ENCODE data around the gene PIGM.
A peak's percentile ranks its signal among the peaks of the same experiment; 100 is the strongest.

The PIGM gene

GRCh38 chr1:160022330-160023310 lies 9.2 kb downstream of the PIGM start:
- no peak for DNase-seq (ENCODE audit: low read depth in 2 of 2)

DNA sequence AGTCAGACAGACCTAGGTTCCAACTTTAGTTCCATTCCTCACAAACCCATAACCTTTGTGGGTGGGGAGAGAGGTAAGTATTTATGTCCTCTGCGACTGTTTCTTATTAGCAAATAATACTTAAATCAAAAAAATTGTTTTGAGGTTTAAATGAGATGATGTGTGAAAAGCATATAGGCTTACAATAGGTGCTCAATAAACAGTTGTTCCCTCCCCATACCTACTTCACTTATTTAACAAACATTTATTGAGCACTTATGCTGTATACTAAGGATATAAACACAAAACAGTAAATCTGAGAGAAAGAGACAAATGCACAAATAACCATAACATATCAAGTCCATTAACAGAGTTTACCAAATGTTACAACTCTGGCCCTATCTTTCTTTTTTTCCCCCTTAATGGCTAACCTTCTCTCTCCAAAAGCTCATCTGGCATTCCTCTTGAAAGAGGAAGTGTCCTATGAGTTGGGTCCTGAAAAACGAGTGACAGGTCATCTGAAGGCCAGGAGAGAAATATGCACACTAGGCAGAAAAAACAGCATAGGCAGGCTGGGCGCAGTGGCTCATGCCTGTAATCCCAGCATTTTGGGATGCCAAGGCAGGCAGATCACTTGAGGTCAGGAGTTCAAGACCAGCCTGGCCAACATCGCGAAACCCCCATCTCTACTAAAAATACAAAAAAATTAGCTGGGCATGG lies 10.3 kb downstream of the PIGM start:
- no peak for DNase-seq (ENCODE audit: low read depth in 2 of 2)

DNA sequence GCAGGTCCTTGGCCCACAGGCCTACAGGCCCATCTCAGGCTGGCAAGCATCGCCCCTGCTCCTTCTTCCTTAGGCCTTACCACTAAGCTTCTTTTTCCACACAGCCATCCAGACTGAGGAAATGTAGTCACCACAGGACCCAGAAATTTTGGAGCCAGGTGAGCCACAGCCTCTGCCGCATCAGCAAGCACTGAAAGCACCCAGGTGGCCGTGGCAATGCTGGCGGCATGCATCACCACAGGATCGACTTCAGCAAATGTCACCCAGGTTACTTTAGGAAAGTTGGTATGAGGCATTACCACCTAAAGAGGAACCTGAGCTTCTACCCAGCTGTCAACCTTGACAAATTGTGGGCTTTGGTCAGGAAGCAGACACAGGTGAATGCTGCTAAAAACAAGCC lies 11.6 kb downstream of the PIGM start:
- no peak for DNase-seq (ENCODE audit: low read depth in 2 of 2)

GRCh38 chr1:160018900-160019299 lies 12.9 kb downstream of the PIGM start:
- no peak for DNase-seq (ENCODE audit: low read depth in 2 of 2)

GRCh38 chr1:160018347-160018746 lies 13.4 kb downstream of the PIGM start:
- DNase-seq (ENCODE audit: low read depth in 2 of 2) = no peak

DNA sequence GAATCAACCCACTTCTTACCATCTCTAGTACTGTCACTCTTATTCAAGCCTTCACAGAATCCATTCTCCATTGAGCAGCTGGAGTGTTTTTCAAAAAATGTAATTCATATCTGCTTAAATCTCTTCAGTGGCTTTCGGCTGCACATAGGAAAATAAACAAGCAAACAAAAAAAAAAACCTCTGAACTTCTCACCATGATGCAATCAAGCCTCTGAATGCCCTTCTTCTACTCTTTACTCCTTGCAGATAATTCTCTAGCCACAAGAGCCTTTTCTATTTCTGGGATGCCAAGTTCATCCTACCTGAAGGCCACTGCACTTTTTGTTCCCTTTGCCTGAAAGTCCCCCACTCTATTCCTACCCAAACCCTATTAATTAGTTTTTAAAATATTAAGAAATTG lies 14.2 kb downstream of the PIGM start:
- no peak for DNase-seq (ENCODE audit: low read depth in 2 of 2)

DNA sequence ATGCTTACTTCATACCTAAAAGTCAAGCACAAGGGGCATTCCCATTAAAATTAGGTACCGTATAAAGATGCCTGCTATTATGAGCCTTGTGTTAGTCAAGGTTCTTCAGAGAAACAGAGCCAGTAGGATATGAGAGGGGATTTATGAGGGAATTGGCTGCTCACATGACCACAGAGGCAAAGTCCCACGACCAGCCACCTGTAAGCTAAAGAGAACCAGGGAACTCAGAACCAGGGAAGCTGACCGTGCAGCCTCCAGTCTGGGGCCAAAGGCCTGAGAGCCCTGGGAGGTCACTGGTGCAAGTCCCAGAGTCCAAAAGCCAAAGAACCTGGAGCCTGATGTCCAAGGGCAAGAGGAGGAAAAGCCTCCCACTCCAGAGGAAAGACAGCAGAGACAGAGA lies 20.0 kb downstream of the PIGM start:
- no peak for DNase-seq (ENCODE audit: low read depth in 2 of 2)

GRCh38 chr1:160009801-160010200 lies 22.0 kb downstream of the PIGM start:
- no peak for DNase-seq (ENCODE audit: low read depth in 2 of 2)

GRCh38 chr1:160009081-160009480 lies 22.7 kb downstream of the PIGM start:
- DNase-seq (ENCODE audit: low read depth in 2 of 2) = no peak

DNA sequence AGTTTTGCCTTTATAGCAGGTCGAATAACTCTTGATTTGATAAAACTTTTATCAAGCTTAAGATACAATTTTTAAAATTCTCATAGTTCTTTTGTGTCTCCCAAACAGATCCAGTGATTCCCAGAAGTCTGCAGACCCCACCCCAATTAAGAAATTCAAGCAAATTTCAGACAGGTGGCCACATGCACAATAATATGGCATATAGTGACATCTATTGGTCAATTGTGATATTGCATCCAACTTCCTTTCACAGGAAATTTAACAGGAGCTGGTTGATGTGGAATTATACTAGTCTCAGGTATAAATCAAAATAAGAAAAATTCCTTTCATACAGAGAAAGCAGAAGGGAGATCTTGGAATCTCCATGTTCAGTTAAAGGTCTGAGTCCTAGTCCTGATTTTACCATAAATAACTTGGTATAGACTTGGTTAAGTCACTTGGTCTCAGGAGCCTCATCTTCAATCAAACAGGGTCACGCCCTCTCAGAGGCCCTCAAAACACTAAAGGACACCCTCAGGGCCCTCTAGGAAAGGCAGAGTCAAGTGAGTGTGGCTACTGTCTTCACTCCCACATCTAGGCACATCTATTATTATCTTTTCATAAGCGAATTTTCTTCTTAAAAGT lies 24.1 kb downstream of the PIGM start:
- no peak for DNase-seq (ENCODE audit: low read depth in 2 of 2)

DNA sequence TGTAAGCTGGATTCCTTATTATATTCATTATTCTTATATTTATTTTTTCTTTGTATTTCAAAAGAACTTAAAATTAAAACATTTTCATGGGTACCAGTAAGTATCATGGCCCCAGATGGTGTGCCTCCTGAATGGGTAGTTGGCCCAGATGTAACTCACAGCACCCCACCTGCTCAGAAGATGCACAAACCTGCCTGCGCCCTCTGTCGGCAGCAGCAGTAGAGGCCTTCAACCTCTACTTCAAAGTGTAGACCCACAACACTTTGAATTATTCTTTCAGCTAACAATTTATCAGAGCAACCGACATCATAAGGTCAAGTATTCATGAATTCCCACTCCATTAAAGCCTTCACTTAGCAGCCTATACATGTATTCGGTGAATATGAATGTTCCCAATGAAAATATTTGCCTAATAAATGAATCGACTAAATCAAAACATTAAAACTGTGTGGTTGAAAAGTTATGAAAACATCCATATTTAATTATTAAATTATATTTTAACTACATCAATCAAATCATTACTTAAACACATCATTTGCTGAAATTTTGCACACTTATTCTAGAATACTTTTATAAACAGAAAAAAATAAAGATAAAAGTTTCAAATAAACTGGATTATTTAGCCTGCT lies 25.4 kb downstream of the PIGM start:
- DNase-seq (ENCODE audit: low read depth in 2 of 2) = peak; percentile 26 to 57

DNA sequence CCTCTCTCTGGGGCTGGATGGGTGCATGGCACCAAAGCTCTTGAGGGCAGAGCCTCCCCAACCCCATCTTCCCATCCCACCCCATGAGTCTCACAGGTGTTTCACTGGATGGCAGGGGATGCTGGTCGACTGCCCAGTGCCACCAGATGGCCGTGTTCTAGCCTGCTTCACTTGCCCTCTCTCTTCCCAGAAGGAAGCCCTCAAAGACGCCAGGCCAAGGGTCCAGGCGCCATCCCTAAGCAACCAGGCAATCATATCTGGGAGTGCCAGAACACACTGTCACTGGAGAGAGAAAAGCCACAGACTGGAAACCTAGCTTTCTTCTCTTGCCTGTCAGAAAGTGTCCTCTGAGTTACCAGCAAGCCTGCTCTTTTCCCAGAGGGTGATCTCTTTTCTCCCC lies 26.7 kb downstream of the PIGM start:
- DNase-seq (ENCODE audit: low read depth in 2 of 2) = no peak

DNA sequence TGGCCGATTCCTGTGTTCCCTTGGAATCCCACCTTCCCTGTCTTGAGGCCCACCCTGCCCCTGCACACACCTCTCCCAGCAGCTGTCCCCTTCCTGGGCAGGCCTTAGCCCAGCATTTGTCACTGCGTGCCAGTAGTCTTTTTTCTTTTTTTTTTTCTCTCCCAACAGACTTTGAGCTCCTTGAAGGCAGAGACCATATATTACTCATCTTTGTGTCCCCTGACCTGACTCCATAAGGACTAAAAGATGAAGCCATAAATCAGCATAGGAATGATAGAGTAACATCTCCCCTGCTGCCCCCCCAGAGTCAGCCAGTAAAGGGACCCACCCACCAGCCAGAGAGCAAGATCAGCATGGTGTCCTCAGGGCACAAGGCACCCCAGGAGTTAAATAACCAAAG lies 27.4 kb downstream of the PIGM start:
- DNase-seq (ENCODE audit: low read depth in 2 of 2) = no peak

DNA sequence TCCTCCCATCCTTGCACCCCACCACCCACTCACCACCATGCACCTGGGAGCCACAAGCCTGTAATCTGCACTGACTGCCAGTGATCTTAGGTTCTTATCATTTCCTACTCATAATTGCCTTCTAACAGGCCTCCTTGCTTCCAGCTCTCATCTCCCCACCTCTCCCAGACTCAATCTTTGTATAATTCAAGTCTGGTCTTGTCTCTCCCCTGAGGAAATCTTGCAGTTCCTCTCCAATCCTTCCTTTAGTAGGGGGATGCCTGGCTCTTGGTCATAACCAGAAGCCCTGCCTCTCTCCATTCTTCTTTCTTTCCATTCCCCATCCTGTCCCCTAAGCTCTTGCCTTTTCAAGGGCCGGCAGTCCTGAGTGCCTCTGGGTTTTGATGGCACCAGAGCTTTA lies 27.8 kb downstream of the PIGM start:
- no peak for DNase-seq (ENCODE audit: low read depth in 2 of 2)

GRCh38 chr1:160001440-160001839 lies 30.4 kb downstream of the PIGM start:
- no peak for DNase-seq (ENCODE audit: low read depth in 2 of 2)

DNA sequence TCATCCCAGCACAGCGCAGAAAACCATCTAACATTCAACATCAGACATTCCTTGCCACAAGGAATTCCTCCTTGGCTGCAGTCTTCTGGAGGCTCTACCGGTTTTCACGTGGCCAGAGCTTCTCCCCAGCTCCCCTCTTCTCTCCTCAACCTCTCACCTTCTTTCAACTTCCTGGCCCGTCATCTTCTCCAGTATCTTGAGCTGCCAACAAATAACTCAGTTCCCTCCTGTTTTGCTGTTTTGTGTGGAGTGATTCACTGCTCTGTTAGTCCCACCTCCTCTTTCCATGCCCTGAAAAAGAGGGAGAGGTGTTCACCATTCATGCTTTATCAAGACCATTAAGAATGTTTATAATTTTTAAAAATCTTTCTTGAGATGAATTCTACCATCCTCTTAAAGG lies 32.6 kb downstream of the PIGM start:
- DNase-seq (ENCODE audit: low read depth in 2 of 2) = no peak

- DNase-seq (ENCODE audit: low read depth in 2 of 2) = no peak
Observed at GRCh38 chr1:159996653-159997052, 35.1 kb downstream of the PIGM start.

DNA sequence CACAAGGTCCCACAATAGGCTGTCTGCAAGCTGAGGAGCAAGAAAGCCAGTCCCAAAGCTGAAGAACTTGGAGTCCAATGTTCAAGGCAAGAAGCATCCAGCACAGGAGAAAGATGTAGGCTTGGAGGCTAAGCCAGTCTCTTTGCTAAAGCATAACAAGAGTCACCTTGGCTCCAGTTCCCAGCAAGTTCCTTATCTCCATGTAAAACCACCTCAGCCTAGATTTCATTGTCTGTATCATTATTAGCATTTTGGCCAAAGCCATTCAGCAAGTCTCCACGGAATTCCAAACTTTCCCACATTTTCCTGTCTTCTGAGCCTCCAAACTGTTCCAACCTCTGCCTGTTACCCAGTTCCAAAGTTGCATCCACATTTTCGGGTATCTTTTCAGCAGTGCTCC lies 36.9 kb downstream of the PIGM start:
- no peak for DNase-seq (ENCODE audit: low read depth in 2 of 2)

GRCh38 chr1:159993911-159994310 lies 37.9 kb downstream of the PIGM start:
- DNase-seq (ENCODE audit: low read depth in 2 of 2) = no peak

- DNase-seq (ENCODE audit: low read depth in 2 of 2) = no peak
Observed at GRCh38 chr1:159992161-159992560, 39.6 kb downstream of the PIGM start.

GRCh38 chr1:159991513-159991912 lies 40.3 kb downstream of the PIGM start:
- DNase-seq (ENCODE audit: low read depth in 2 of 2) = no peak

DNA sequence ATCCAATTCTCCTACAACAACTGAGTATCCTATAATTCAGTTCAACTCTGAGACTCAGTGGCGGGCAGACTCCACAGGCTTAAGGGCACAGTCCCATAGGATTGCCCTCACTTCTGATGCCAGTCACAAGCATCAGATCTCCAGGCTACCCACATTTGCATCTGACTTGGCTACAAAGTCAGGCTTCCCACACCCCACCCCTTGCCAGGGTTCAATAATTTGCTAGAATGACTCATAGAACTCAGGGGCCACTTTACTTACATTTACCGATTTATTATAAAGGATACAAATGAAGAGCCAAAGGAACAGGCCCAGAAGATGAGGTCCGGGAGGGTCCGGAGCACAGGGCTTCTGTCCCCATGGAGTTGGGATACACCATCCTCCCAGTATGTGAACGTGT lies 41.8 kb downstream of the PIGM start:
- no peak for DNase-seq (ENCODE audit: low read depth in 2 of 2)
